Liver (tissue), 3 donors: Measurements from ENCODE around the gene CYBA.

ENCODE experiments used
- CTCF ChIP-seq: fragments of 150-350 bp; IDR thresholded peaks from 2 replicates; pipeline ENCODE4 v1.5.1; 2017; ENCODE audit warnings: improper control_type of control experiment, low read depth, low read length; ENCODE audit not compliant: missing input control
- HNF4G ChIP-seq: IDR thresholded peaks from 2 replicates; pipeline ENCODE4 v1.6.1; 2016; ENCODE audit warnings: antibody characterized with exemption
- MAX ChIP-seq: IDR thresholded peaks from 2 replicates; pipeline ENCODE4 v1.6.1; 2016; ENCODE audit warnings: antibody characterized with exemption
- TAF1 ChIP-seq: conservative IDR thresholded peaks from 2 replicates; pipeline ENCODE4 v1.6.1; 2016; ENCODE audit warnings: antibody characterized with exemption, mild to moderate bottlenecking
- donor health status: healthy.
- donor health status: healthy.

GRCh38 chr16:88645941-88646340, 4.9 kb downstream of the CYBA start:
- TF ChIP-seq CTCF (no peak), TAF1 (no peak), MAX (no peak), HNF4G (no peak)
